Measurements from ENCODE around the gene MAD1L1.
A peak's percentile ranks its signal among the peaks of the same experiment; 100 is the strongest.

MAD1L1 gene

GRCh38 chr7:2029211-2029905 lies 203.4 kb downstream of the MAD1L1 start:
- DNase-seq (ENCODE audit: low spot score): no peak

DNA sequence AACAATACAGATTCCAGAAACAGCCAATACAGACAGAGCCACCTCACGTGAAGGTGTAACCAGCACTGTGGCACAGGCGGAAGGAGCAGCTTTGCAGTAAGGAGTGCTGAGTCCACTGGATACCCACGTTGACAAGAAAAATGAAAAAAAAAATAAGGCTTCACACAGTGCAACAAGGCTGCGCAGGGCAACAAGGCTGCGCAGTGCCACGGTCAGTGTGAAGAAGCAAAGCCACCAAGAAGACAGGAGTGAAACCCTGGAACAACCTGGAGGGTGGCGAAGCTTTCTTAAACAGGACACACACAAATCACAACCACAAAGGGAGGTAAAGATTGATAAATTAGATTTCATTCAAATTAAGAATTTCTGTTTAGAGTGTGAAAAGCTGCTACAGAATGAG lies 204.0 kb downstream of the MAD1L1 start:
- no peak for DNase-seq (ENCODE audit: low spot score)

- no peak for DNase-seq (ENCODE audit: low spot score)
Observed at GRCh38 chr7:2025188-2025587, 207.6 kb downstream of the MAD1L1 start.

- DNase-seq (ENCODE audit: low spot score): no peak
Observed at GRCh38 chr7:2024567-2024918, 208.2 kb downstream of the MAD1L1 start.

DNA sequence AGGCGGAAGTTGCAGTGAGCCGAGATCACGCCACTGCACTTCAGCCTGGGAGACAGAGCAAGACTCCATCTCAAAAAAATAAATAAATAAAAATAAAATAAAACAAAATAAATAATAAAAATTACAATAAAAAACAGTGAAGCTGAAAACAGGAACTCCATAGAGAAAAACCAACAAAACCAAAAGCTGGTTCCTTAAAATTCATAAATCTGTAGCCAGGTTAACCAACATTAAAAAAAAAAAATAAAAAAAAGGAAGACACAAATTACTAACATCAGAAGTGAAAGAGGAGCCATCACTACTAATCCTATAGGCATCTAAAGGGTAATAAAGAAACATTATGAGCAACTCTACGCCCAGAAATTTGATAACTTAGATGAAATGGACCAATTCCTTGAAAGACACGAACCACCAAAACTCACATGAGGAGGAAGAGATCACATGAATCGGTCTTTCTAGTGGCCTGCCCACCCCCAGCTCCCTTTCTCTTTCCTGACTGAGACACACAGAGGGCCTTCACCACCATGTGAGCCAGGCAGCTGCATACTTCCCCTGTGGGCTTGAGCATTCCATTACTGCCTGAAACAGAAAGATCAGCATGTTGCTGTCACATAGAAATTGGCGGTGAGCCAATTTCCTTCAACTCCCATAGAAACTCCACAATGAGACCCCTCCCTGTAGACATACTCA lies 208.7 kb downstream of the MAD1L1 start:
- no peak for DNase-seq (ENCODE audit: low spot score)

DNA sequence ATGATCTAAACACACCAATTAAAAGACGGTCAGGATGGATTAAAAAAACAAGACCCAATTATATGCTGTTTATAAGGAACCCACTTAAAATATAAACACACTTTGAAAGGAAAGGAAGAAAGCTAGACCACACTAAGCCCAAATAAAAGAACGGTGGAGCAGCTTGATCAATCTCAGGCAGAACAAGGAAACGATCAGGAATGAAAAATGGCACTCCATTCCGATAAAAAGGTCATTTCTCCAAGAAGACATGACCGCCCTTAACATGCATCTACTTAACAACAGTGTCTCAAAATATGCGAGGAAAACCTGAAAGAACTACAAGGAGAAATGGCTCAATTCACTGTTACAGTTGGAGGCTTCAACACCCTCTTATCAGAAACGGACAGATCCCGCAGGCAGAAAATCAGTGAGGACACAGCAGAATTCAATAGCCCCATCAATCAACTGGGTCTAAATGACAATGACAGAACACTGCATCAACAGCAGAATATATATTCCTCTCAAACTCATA lies 210.0 kb downstream of the MAD1L1 start:
- DNase-seq (ENCODE audit: low spot score): no peak

DNA sequence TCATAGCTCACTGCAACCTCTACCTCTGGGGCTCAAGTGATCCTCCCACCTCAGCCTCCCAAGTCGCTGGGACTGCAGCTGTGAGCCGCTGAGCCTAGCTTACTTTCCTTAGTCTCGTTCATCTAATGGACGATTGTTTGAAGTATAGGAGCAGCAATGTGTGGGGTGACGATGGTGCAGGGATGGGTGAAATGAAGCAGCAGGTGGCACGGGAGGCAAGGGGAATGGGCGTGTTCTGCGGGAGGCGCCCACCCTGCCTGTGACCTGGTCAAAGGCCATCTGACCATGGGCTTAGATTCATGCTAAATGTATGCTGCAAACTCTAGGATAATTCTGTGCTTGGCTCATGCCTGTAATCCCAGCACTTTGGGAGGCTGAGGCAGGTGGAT lies 210.7 kb downstream of the MAD1L1 start:
- no peak for DNase-seq (ENCODE audit: low spot score)

- DNase-seq (ENCODE audit: low spot score): no peak
Observed at GRCh38 chr7:2019711-2020511, 212.8 kb downstream of the MAD1L1 start.

- DNase-seq (ENCODE audit: low spot score): no peak
Observed at GRCh38 chr7:2019461-2019710, 213.4 kb downstream of the MAD1L1 start.

DNA sequence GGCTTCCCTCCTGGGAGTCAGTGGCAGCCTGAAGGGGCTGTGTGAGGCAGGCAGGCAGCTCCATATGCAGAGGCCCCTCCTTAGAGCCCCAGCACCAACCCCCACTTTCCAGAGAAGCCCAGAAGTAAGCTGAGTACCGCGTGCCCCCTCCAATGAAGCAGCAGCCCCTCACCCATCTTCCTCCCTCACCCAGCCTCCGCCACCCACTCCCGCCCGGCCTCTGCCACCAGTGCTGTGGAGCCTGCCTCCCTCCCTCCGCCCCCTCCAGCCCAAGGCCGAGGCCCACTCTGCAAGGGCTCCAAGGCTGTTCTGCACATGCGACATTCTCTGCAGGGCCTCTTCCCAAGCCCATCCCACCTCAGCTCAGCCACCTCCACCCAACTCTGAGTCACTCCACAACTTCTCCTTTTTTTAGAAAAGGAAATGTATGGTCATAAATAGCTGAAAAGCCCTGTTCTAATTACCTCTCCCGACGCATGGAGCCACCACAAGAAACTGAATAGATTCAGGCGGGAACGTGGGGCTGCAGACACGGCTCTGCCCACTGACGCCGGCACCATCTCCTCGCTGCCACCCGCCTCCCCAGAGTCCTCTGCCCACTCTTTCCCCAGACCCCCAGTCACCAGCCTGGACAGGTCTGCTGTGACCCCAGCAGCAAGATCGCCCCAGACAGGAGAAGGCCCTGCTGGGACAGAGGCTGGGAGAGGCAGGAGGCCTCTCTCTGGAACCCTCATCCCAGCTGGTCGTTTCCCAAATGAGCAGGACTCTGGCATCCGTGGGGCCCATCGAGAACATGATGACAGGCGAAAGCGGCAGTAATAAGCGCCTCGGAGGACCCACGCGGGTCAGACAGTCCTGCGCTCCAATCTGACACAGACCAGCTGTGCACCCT lies 213.9 kb downstream of the MAD1L1 start:
- no peak for DNase-seq (ENCODE audit: low spot score)

GRCh38 chr7:2017914-2018568 lies 214.7 kb downstream of the MAD1L1 start:
- no peak for DNase-seq (ENCODE audit: low spot score)

DNA sequence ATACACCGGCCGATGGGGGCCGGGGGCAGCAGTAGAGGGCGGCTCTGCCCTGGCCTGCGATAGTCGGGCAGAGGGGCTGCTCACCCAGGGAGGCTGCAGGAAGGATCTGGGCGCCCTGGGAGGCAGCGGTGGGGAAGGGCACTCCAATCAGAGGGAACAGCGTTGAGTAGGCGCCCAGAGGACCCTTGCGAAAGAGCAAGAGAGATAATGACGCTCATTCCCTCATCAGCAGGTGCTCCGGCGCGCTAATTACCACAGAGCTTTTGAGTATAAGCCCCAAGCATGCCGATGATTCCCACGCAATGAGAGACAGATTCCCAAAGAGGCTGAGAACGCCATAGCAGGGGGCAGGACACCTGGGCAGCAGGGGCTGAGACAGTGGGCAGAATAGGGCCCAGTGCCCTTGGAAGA lies 215.3 kb downstream of the MAD1L1 start:
- no peak for DNase-seq (ENCODE audit: low spot score)

- DNase-seq (ENCODE audit: low spot score): peak; percentile 23
Observed at GRCh38 chr7:2016761-2017480, 215.8 kb downstream of the MAD1L1 start.

GRCh38 chr7:2016021-2016631 lies 216.6 kb downstream of the MAD1L1 start:
- no peak for DNase-seq (ENCODE audit: low spot score)

DNA sequence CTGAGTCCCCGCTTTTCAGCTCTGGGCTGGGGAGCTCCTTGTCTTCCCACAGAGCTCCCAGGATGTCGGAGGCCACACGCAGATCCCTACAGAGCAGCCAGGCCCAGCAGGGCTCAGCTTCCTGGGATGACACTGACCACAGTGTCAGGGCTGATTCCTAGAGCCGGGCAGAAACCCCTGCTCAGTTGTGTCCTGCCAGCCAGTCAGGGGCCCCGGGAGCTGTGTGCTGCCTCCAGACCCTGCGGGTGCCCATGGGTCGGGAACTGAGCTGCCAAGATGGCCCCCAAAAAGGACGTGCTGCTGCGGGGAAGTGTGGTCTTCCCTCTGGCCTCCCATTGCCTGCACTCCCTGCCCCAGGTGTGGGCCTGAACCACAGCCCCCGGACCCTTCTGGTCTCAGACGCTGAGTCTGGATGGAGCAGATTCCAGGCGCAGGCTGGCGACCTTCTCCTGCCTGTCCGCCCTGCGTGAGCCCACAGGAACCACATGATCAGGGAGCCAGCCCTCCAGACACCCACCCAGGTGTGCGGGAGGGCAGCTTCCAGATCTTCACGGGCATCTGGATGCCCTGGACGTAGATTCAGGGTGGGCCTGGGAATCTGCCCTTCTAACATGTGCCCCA lies 217.4 kb downstream of the MAD1L1 start:
- DNase-seq (ENCODE audit: low spot score): no peak

- DNase-seq (ENCODE audit: low spot score): no peak
Observed at GRCh38 chr7:2014391-2015241, 218.1 kb downstream of the MAD1L1 start.

- DNase-seq (ENCODE audit: low spot score): no peak
Observed at GRCh38 chr7:2013381-2014311, 219.1 kb downstream of the MAD1L1 start.

GRCh38 chr7:2012981-2013380 lies 219.8 kb downstream of the MAD1L1 start:
- DNase-seq (ENCODE audit: low spot score): peak; percentile 56
